ENCODE data around the gene MYO18A.

GRCh38 chr17:29080323-29080722, 99.9 kb downstream of the MYO18A start:
- TF ChIP-seq CTCF (IDR thresholded peaks at IDR 0.05): no peak
- no peak for TF ChIP-seq POLR2AphosphoS5 (IDR thresholded peaks at IDR 0.05)

Data from prostate gland (tissue), 2 donors.